Trophoblast cell (in vitro differentiated cells and primary cell): ENCODE data around the gene SEMA5A.

ENCODE experiments used
- DNase-seq, 2 donors: peaks; one replicate each; pipeline ENCODE4 v3.0.0-alpha.2; 2016
- H2AFZ ChIP-seq: 2 replicates; pipeline ENCODE4 v1.6.1; 2013; ENCODE audit warnings: low read length, moderate library complexity, mild to moderate bottlenecking; ENCODE audit not compliant: insufficient read depth, poor library complexity
- H2AK5ac ChIP-seq: 2 replicates; pipeline ENCODE4 v1.6.1; 2013; ENCODE audit warnings: mild to moderate bottlenecking, low read length
- H2BK120ac ChIP-seq: 2 replicates; pipeline ENCODE4 v1.6.1; 2013; ENCODE audit warnings: low read length, mild to moderate bottlenecking, moderate library complexity; ENCODE audit not compliant: insufficient read depth, poor library complexity
- H2BK12ac ChIP-seq: 2 replicates; pipeline ENCODE4 v1.6.1; 2013; ENCODE audit warnings: mild to moderate bottlenecking, low read length, moderate library complexity
- H2BK5ac ChIP-seq: 2 replicates; pipeline ENCODE4 v1.6.1; 2013; ENCODE audit warnings: low read length, low read depth, moderate library complexity, mild to moderate bottlenecking; ENCODE audit not compliant: poor library complexity
- H3K14ac ChIP-seq: 2 replicates; pipeline ENCODE4 v1.6.1; 2013; ENCODE audit warnings: mild to moderate bottlenecking, low read length
- H3K18ac ChIP-seq: 2 replicates; pipeline ENCODE4 v1.6.1; 2013; ENCODE audit warnings: mild to moderate bottlenecking, low read length
- H3K23ac ChIP-seq: 2 replicates; pipeline ENCODE4 v1.6.1; 2013; ENCODE audit warnings: low read length
- H3K27ac ChIP-seq: 2 replicates; pipeline ENCODE4 v1.5.1; 2013; ENCODE audit warnings: low read depth, mild to moderate bottlenecking, inconsistent platforms, low read length, moderate library complexity
- H3K27me3 ChIP-seq: 2 replicates; pipeline ENCODE4 v1.6.1; 2013; ENCODE audit warnings: inconsistent platforms, mild to moderate bottlenecking, low read length, moderate library complexity; ENCODE audit not compliant: insufficient read depth
- H3K36me3 ChIP-seq, 2 experiments: 1 replicate in 1 of 2; 2 replicates in 1 of 2; pipeline ENCODE4 v1.6.1; 2013; ENCODE audit warnings: low read length in 2 of 2, mild to moderate bottlenecking in 2 of 2, moderate library complexity in 1 of 2; ENCODE audit not compliant: insufficient read depth in 2 of 2, control insufficient read depth in 1 of 2
- H3K4ac ChIP-seq: 2 replicates; pipeline ENCODE4 v1.6.1; 2013; ENCODE audit warnings: low read depth, mild to moderate bottlenecking, low read length, moderate library complexity
- H3K4me1 ChIP-seq, 2 experiments: 1 replicate in 1 of 2; 2 replicates in 1 of 2; pipeline ENCODE4 v1.6.1; 2013; ENCODE audit warnings: low read length in 2 of 2, mild to moderate bottlenecking in 2 of 2, moderate library complexity in 1 of 2; ENCODE audit not compliant: insufficient read depth in 2 of 2, control insufficient read depth in 1 of 2
- H3K4me2 ChIP-seq: 2 replicates; pipeline ENCODE4 v1.6.1; 2013; ENCODE audit warnings: inconsistent platforms, mild to moderate bottlenecking, low read length, moderate library complexity
- H3K4me3 ChIP-seq: 2 replicates; pipeline ENCODE4 v1.5.1; 2013; ENCODE audit warnings: mild to moderate bottlenecking, low read depth, low read length, inconsistent platforms
- H3K79me1 ChIP-seq: one replicate; pipeline ENCODE4 v1.6.1; 2013; ENCODE audit warnings: low read length
- H3K79me2 ChIP-seq: 2 replicates; pipeline ENCODE4 v1.6.1; 2013; ENCODE audit warnings: low read length, mild to moderate bottlenecking; ENCODE audit not compliant: control insufficient read depth, insufficient read depth, poor library complexity
- H3K9ac ChIP-seq: 2 replicates; pipeline ENCODE4 v1.6.1; 2013; ENCODE audit warnings: mild to moderate bottlenecking, low read length
- H3K9me3 ChIP-seq: 2 replicates; pipeline ENCODE4 v1.6.1; 2013; ENCODE audit warnings: low read depth, mild to moderate bottlenecking, control low read depth, inconsistent platforms, low read length; ENCODE audit not compliant: insufficient read depth
- H4K12ac ChIP-seq: 2 replicates; pipeline ENCODE4 v1.6.1; 2013; ENCODE audit warnings: low read depth, mild to moderate bottlenecking, low read length, moderate library complexity
- H4K8ac ChIP-seq: 2 replicates; pipeline ENCODE4 v1.6.1; 2013; ENCODE audit warnings: low read depth, mild to moderate bottlenecking, low read length, moderate library complexity
- H4K91ac ChIP-seq: one replicate; pipeline ENCODE4 v1.6.1; 2013; ENCODE audit warnings: low read depth, mild to moderate bottlenecking, low read length, moderate library complexity
- WGBS: extraction: QIAGEN DNeasy Blood & Tissue Kit; methylation state at CpG from one replicate; pipeline ENCODE4 v1.1.7; 2013; ENCODE audit warnings: missing lambda C conversion rate; ENCODE audit not compliant: insufficient read length, insufficient coverage; ENCODE audit errors: extremely low coverage; 5-methylcytosine and 5-hydroxymethylcytosine counted together

The SEMA5A gene

DNA sequence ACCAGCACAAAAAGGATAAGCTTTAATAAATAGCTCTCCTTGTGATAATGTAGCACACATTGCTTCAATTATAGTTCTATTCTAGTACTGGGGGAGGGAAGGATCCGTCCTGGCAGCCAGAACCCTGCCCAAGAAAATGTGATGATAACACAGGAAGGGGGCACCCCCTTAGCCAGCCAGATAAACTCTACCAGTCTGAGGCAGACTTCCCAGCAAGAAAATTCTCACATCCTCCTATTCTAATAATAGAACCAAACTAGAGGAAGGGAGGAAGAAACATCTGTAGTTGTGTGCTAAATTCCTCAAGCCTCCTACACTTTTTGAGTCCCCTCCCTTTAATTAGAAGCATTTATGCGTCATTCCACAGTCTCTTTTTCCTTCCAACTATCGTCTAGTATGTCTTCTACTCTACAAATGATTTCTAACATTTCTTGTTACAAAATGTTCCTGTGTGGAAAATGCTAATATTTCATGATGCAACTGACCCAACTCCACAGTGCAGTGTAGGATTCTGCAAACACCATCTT lies 261.0 kb downstream of the SEMA5A start:
- Histone ChIP-seq H3K4me2 (no peak overlapping the region), H3K79me2 (no peaks in the 10 kb centered on the region), H3K23ac (no peak overlapping the region), H3K4ac (no peak overlapping the region), H4K91ac (no peak overlapping the region), H3K79me1 (no peaks in the 10 kb centered on the region), H3K36me3 (no peaks in the 10 kb centered on the region), H3K4me3 (no peak overlapping the region), H3K9ac (no peak overlapping the region), H3K14ac (no peak overlapping the region), H4K8ac (no peak overlapping the region), H4K12ac (no peak overlapping the region), H2AK5ac (no peak overlapping the region), H3K27ac (no peak overlapping the region), H3K18ac (no peak overlapping the region), H2BK12ac (no peak overlapping the region), H3K9me3 (no peaks in the 10 kb centered on the region), H2BK120ac (no peak overlapping the region), H3K27me3 (no peaks in the 10 kb centered on the region), H3K4me1 (peaks cover 2 to 3% of the 10 kb centered on the region in 2 experiments), H2BK5ac (no peak overlapping the region), H2AFZ (no peak overlapping the region)
- DNase-seq: no peak
- WGBS: no CpG with 5 or more reads among the region's 3 CpGs

DNA sequence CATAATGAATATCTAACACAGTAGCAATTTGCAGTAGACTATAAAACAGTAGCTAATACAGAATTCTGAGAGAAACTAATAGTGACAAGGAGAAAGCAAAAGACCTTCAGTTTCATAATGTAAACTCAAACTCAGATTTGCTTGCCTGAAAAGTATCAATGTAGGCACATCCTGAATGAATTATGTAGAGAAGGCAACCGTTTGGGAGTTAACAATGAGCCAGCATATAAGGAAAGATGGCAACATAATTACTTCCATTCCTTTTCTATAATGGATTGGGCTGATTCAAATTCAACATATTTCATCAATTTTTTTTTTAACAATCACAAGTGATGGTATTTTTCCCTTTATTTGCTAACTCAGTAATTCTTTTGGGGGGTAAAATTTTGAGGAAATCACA lies 261.6 kb downstream of the SEMA5A start:
- H3K79me1 ChIP-seq: no peaks in the 10 kb centered on the region
- no peaks in the 10 kb centered on the region for H3K36me3 ChIP-seq
- H2AFZ ChIP-seq: no peak overlapping the region
- H3K9ac ChIP-seq: no peak overlapping the region
- no peaks in the 10 kb centered on the region for H3K9me3 ChIP-seq
- H3K27me3 ChIP-seq: no peaks in the 10 kb centered on the region
- no peak overlapping the region for H3K18ac ChIP-seq
- H3K79me2 ChIP-seq: no peaks in the 10 kb centered on the region
- no peak overlapping the region for H4K91ac ChIP-seq
- H4K8ac ChIP-seq: no peak overlapping the region
- no CpG with 5 or more reads among the region's 1 CpG for WGBS
- H4K12ac ChIP-seq: no peak overlapping the region
- H2BK12ac ChIP-seq: no peak overlapping the region
- no peak overlapping the region for H3K4me3 ChIP-seq
- no peak overlapping the region for H2AK5ac ChIP-seq
- no peak overlapping the region for H3K23ac ChIP-seq
- H2BK120ac ChIP-seq: no peak overlapping the region
- no peak overlapping the region for H3K4ac ChIP-seq
- DNase-seq: no peak
- no peak overlapping the region for H3K4me2 ChIP-seq
- no peak overlapping the region for H3K14ac ChIP-seq
- H3K27ac ChIP-seq: no peak overlapping the region
- H2BK5ac ChIP-seq: no peak overlapping the region
- peaks cover 2 to 3% of the 10 kb centered on the region in 2 experiments for H3K4me1 ChIP-seq

DNA sequence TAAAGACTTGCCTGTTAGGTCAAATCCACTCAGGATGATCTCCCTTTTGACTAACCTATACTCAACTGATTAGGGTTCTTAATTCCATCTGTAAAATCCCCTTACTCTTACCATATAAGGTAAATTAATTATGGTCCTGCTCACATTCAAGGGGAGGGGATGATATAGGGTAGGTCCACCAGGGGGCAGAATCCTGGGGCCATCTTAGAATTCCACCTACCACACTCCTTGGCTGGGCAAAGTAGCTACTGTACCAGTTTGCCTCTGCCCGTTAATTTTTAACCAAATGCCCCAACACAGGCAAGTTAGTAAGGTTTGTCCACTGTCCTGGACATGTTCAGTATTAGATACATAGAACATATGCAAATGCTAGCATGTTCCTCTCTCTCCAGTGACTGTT lies 262.4 kb downstream of the SEMA5A start:
- Histone ChIP-seq H3K4me1 (peaks cover 2 to 3% of the 10 kb centered on the region in 2 experiments), H3K14ac (no peak overlapping the region), H3K4me2 (no peak overlapping the region), H3K23ac (no peak overlapping the region), H3K4ac (no peak overlapping the region), H2AK5ac (no peak overlapping the region), H3K36me3 (peaks cover 1 to 3% of the 10 kb centered on the region in 2 experiments), H2AFZ (no peak overlapping the region), H3K27me3 (no peaks in the 10 kb centered on the region), H4K12ac (no peak overlapping the region), H3K9me3 (peaks cover 6% of the 10 kb centered on the region), H3K79me1 (no peaks in the 10 kb centered on the region), H4K91ac (no peak overlapping the region), H3K4me3 (no peak overlapping the region), H3K18ac (no peak overlapping the region), H2BK12ac (no peak overlapping the region), H2BK120ac (no peak overlapping the region), H2BK5ac (no peak overlapping the region), H3K79me2 (no peaks in the 10 kb centered on the region), H3K9ac (no peak overlapping the region), H3K27ac (no peak overlapping the region), H4K8ac (no peak overlapping the region)
- WGBS: no CpG with 5 or more reads among the region's 1 CpG
- no peak for DNase-seq

DNA sequence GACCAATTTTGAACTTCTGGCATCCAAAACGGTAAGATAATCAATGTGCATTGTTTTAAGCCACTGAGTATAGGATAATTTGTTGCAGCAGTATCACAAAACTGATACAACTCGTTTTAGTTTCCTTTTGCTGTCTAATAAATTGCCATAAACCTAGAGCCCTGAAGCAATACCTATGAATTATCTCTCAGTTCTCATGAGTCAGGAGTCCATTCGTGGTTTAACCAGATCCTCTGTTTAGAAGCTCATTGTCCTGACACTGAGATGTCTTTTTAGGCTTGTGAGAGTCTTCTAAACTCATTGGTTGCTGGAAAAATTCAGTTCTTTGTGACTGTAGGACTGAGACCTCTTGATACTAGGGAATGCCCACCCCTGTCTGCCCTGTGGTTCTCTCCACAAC lies 262.9 kb downstream of the SEMA5A start:
- H3K79me1 ChIP-seq: no peaks in the 10 kb centered on the region
- no peak overlapping the region for H2AFZ ChIP-seq
- H4K8ac ChIP-seq: no peak overlapping the region
- no peak overlapping the region for H2BK12ac ChIP-seq
- no peak overlapping the region for H3K9ac ChIP-seq
- H3K14ac ChIP-seq: no peak overlapping the region
- H3K36me3 ChIP-seq: peaks cover 2 to 3% of the 10 kb centered on the region in 2 experiments
- H3K79me2 ChIP-seq: no peaks in the 10 kb centered on the region
- WGBS: no CpG with 5 or more reads among the region's 3 CpGs
- no peak overlapping the region for H4K12ac ChIP-seq
- no peaks in the 10 kb centered on the region for H3K27me3 ChIP-seq
- H3K4me3 ChIP-seq: no peak overlapping the region
- no peak overlapping the region for H2AK5ac ChIP-seq
- H2BK5ac ChIP-seq: no peak overlapping the region
- H3K4ac ChIP-seq: no peak overlapping the region
- H3K18ac ChIP-seq: no peak overlapping the region
- peaks cover 0 to 1% of the 10 kb centered on the region in 2 experiments for H3K4me1 ChIP-seq
- H4K91ac ChIP-seq: no peak overlapping the region
- no peak for DNase-seq
- H3K4me2 ChIP-seq: no peak overlapping the region
- H3K27ac ChIP-seq: no peak overlapping the region
- H2BK120ac ChIP-seq: no peak overlapping the region
- H3K23ac ChIP-seq: no peak overlapping the region
- peaks cover 6% of the 10 kb centered on the region for H3K9me3 ChIP-seq
